Stimulated activated CD4-positive, alpha-beta T cell treated with anti-CD3 and anti-CD28 coated beads, Interleukin-12 subunit alpha, Interleukin-12 subunit beta, amount 100 ng/mL, for 48 hours (primary cell): ENCODE measurements around the gene ATXN10.
A peak's percentile ranks its signal among the peaks of the same experiment; 100 is the strongest.
"Not testable (repeated sequence)": the region's sequence is repeated elsewhere in the genome, so short reads cannot be mapped to it uniquely, and the experiment has no call there.

Experiments
- DNase-seq, 3 donors: peaks; one replicate each; pipeline ENCODE4 v3.0.0-alpha.2; 2020; ENCODE audit warnings: low read depth in 2 of 3, low spot score in 1 of 3

The ATXN10 gene

GRCh38 chr22:45642986-45643385 is 28.6 kb upstream of the ATXN10 start:
- DNase-seq = no peak

GRCh38 chr22:45644714-45645113 is 26.9 kb upstream of the ATXN10 start:
- no peak for DNase-seq

GRCh38 chr22:45645150-45645525 is 26.5 kb upstream of the ATXN10 start:
- DNase-seq = no peak

GRCh38 chr22:45645526-45646414 is 25.9 kb upstream of the ATXN10 start:
- peak; percentile 58 to 80 (median 74) for DNase-seq

GRCh38 chr22:45647532-45648225 is 24.0 kb upstream of the ATXN10 start:
- DNase-seq = no peak

GRCh38 chr22:45648301-45649117 is 23.1 kb upstream of the ATXN10 start:
- no peak for DNase-seq

GRCh38 chr22:45649809-45650208 is 21.8 kb upstream of the ATXN10 start:
- DNase-seq = no peak

GRCh38 chr22:45650721-45651120 is 20.9 kb upstream of the ATXN10 start:
- no peak for DNase-seq

GRCh38 chr22:45651931-45652528 is 19.6 kb upstream of the ATXN10 start:
- DNase-seq = no peak

GRCh38 chr22:45656577-45656976 is 15.1 kb upstream of the ATXN10 start:
- DNase-seq = no peak

GRCh38 chr22:45657701-45658100 is 13.9 kb upstream of the ATXN10 start:
- no peak for DNase-seq

- DNase-seq = no peak
Observed at GRCh38 chr22:45664136-45664646, 7.4 kb upstream of the ATXN10 start.

GRCh38 chr22:45667486-45667885 is 4.1 kb upstream of the ATXN10 start:
- no peak for DNase-seq

- DNase-seq = not testable (repeated sequence)
Observed at GRCh38 chr22:45670363-45670762, 1.3 kb upstream of the ATXN10 start.

GRCh38 chr22:45670981-45671782 is 452 bp upstream of the ATXN10 start:
- DNase-seq = no peak

GRCh38 chr22:45672564-45673481 is 1.2 kb downstream of the ATXN10 start:
- DNase-seq = no peak

GRCh38 chr22:45673482-45674175 is 2.0 kb downstream of the ATXN10 start:
- DNase-seq = no peak

- no peak for DNase-seq
Observed at GRCh38 chr22:45676024-45676423, 4.4 kb downstream of the ATXN10 start.
